ENCODE data around the gene CHERP.
"Not testable (repeated sequence)": the region's sequence is repeated elsewhere in the genome, so short reads cannot be mapped to it uniquely, and the experiment has no call there.

Gene CHERP

DNA sequence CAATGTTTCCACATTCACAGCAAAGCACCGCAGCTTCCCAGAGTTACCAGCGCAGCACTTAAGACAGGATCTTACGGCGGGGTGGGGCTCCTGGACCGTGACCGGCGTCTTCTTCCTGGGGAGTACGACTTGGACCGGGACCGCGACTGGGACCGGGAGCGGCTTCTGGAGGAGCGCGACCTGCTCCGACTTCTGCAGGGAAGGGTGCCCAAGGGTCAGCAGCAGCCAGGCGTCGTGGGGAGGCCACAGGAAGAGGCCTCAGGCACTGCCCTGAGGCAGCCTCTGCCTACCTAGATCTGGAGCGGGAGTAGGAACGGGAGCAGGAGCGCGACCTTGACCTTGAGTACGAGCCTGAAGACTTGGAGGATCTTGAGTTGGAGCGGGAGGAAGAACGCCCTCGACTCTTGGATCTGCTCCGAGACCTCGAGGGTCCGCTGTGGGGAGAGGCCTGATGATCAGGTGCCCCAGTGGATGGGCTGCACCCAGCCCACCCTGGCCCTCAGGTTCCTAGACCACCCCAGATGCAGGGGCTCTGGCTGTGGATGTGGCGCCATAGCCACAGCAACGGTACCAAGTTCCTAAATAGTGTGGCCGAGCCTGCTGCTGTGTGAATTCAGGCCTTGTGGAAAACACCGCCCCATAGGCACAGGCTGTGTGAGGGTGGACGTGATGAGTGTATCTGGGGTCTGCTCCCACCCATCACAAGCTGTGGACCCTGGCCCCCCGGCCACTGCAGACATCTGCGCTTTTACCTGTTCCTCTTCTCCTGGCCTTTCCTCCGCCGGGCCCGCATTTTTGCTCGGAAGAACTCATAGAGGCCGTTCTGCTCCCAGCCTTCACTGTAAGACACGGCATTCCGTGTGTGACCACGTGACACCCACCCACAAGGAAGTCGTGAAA, 21.9 kb downstream of the CHERP start:
- FAIRE-seq (no peak), DNase-seq (ENCODE audit: low spot score) (no peak)

DNA sequence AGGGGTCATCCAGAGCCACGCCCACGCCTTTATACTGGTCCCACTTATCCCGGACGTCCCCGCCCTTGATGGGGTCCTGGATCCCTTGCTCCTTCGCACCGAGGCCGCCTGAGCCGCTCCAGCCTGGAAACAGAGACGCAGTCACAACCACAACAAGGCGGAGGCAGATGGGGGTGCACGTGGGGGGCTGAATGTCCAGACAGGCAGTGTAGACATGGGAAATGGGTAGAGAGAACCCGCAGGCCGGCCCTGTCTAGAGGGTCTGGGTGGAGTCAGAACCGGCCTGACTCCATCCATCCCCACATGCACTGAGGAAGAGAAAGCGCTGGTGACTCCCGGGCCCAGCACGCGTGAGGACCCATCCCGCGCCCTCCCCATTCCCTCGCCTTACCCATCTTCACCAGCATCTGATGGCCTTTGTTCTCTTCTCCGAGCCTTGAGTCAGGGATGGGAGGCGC, 23.0 kb downstream of the CHERP start:
- no peak for FAIRE-seq
- DNase-seq (ENCODE audit: low spot score) = no peak

DNA sequence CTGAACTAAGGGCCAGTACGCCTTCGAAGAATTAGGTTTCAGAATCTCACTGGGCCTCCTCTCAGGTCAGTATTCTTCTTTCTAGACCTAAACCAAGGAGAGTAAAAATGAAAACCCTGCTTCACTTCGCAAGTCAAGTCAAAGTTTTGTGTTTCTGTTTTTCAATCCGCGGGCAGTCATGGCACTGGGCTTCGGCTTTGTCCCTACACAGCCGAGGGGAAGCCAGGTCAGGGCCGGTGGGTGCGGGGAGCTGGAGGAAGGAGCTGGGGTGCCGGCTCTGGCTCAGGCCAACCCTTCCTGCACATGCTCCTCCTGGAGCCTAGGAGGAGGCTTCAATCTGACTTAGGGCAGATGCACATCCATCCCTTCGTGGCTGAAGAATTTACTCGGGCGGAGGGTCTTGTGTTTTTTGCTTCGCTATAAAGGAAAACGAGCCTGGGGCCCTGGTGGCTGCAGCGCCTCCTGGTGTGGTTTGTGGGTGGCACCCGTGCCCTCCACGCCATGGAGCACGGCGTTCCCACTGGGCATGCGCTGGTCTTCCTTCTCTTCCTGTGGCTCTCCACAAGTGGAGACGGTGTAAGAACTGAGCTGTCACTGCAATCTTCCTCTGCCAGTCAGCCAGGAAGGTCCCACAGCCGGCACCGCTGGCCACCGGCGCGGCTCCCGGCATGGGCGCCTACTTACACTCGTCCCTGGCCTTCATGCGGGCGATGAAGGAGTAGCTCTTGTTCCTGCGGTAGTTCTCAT, 23.6 kb downstream of the CHERP start:
- no peak for FAIRE-seq
- no peak for DNase-seq (ENCODE audit: low spot score)

DNA sequence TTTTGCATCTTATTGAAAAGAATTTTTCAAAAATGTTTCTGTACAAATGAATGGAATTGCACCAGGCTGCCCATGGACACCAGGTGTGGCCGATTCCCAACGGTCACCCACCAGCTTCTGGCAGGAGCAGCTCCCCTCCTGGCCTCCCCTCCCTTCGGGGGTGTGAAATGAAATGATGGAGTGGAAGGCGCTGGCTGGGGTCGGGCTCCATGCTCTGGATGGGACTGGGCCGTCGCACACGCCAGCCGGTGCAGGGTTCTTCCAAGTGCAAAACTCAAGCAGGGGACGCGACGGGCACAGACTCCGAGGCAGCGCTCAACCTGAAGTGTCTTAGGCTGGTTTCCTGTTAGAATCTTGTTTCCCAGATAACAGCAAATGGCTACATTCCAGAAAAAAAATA, 24.2 kb downstream of the CHERP start:
- DNase-seq (ENCODE audit: low spot score) (no peak), FAIRE-seq (no peak)

DNA sequence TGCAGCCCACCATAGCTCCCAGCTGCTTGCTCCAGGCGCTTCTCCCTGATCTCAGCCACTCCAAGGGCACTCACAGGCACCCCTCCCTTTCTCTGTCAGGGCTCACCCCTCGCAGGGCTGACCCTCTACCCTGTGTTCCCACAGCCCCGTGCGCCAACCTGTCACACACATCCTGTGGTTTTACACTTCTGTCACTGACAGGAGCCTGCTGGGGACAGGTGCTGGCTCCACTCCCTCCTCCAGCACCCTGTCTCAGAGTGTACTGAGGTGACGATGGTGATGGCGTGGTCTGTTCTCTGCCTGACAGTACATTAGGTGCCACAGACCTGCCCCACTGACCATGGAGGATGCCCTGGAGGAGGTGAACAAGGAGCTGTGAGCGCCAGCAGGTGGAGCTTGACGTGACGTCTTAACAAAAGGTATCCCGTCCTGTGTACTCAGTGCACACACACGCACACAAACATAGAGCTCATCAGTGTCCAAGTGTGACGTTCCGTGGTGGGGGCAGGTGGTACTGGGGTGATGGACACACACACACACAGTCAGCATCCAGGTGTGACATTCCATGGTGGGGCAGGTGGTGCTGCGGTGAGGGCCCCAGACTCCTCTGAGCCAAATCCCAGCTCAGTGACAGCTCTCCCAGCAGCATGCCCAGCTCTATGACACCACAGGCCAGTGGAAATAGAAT, 25.2 kb downstream of the CHERP start:
- FAIRE-seq (no peak), DNase-seq (ENCODE audit: low spot score) (no peak)

DNA sequence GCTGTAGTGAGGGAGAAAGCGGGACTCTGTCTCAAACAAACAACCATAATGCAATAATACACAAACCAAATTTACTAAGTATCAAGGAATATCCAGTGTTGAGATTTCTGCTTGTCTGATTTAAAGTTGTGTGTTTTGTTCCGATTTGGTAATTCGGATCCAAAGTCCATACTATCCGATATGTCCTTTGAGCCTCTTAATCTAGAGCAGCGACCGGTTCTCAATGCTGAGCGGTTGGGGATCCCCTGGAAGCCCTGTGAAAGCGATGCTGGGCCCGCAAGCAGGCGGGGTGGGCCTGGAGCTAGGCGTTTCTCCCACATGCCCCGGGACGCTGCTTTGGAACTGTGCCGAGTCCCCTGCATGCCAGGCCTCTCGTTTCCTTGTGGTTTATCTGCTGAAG, 25.9 kb downstream of the CHERP start:
- DNase-seq (ENCODE audit: low spot score) = no peak
- FAIRE-seq = no peak

DNA sequence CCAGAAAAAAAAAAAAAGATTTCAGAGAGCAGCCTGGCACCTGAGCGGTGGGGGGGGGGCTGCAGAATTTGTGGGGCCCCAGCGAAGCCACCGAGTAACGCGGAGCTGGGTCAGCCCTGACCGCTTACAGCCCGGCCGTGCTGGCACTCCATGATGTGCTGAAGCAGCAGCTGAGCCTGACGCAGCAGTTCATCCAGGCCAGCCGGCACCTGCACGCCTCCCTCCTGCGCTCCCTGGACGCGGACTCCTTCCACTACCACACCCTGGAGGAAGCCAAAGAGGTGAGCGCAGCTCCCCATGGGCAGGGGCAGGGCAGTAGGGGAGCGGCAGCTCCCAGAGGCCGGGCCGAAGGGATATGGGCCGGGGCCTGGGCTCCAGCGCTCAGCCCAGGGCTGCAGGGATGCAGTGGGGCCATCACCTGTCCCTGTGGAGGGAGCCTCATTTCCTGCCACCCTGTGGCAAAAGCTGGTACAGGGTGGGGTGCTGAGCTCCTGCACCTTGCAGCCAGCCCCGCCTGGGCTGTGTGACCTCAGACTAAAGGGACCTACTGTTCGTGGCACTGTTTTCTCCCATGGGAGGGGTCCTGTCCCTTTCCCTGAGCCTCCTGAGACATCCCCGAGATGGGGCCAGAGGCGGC, 27.7 kb downstream of the CHERP start:
- no peak for FAIRE-seq
- DNase-seq (ENCODE audit: low spot score) = no peak

DNA sequence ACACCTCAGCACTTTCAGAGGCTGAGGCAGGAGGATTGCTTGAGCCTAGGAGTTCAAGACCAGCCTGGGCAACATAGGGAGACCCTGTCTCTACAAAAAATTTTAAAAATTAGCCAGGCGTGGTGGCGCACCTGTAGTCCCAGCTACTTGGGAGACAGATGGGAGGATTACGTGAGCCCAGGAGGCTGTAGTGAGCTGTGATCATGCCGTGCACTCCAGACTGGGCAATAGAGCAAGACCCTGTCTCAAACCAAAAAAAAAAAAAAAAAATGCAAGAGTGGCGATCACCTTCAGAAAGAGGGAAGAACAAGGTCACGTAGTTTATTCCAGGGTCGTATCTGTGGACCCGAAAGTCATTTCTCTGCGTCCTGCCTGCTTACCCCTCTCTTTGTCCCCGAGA, 29.6 kb downstream of the CHERP start:
- FAIRE-seq; DNase-seq (ENCODE audit: low spot score): not testable (repeated sequence)

DNA sequence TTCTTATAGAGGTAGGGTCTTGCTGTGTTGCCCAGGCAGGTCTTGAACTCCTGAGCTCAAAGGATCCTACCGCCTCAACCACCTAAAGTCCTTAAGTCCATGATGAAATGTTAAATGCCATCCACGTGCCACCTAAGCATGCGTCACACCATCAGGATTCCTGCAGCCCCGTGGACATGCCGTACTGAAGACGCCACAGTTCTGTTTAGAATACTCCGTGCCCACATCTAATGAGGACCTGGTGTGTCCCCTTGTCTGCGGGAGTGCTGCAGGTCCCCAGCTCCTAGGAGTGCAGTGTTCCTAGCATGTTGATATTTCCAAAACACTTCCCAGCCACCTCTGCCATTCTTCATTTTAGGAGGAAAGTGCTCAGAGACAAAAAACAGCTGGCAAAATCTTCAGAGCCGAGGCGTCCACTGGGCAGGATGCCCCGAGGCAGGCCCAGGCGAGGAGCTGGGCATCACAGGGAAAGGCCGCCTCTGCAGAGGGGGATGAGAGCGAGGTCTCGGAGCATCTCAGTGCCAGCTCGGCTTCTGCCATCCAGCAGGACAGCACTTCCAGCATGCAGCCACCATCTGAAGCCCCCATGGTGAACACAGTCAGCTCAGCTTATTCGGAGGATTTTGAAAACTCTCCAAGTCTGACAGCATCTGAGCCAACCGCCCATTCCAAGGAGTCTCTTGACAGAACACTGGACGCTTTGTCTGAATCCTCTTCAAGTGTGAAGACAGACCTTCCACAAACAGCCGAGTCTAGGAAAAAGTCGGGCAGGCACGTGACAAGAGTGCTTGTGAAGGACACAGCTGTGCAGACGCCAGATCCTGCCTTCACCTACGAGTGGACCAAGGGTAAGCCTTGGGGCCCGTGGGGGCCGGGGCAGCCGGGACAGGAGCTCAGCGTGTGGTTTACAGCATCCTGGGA, 32.8 kb downstream of the CHERP start:
- DNase-seq (ENCODE audit: low spot score) = no peak
- no peak for FAIRE-seq

DNA sequence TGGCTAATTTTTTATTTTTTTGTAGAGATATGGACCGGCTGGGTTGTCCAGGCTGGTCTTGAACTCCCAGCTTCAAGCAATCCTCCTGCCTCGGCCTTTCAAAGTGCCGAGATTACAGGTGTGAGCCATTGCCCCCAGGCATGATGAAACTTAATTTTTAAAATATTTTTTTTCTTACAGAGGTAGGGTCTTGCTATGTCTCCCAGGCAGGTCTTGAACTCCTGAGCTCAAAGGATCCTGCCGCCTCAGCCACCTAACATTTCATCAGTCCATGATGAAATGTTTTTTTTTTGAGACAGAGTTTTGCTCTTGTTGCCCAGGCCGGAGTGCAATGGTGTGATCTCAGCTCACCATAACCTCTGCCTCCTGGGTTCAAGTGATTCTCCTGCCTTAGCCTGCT, 33.7 kb downstream of the CHERP start:
- FAIRE-seq = no peak
- no peak for DNase-seq (ENCODE audit: low spot score)

DNA sequence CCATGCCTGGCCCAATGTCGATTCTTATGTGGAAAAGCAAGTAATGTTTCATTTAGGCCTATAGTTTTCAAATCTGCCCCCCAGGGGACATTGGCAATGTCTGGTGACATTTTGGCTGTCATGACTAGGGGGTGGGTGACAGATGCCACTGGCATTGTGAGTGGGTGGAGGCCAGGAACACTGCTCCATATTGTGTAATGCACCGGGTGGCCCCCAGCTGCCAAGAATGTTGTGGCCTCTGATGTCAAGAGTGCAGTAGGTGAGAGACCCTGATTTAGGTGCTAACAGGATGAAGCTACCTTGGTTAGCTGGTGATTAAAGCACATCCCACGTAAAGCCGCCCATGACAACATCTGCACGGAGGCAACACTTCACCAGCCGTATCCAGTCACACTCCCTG, 35.3 kb downstream of the CHERP start:
- no peak for FAIRE-seq
- no peak for DNase-seq (ENCODE audit: low spot score)

DNA sequence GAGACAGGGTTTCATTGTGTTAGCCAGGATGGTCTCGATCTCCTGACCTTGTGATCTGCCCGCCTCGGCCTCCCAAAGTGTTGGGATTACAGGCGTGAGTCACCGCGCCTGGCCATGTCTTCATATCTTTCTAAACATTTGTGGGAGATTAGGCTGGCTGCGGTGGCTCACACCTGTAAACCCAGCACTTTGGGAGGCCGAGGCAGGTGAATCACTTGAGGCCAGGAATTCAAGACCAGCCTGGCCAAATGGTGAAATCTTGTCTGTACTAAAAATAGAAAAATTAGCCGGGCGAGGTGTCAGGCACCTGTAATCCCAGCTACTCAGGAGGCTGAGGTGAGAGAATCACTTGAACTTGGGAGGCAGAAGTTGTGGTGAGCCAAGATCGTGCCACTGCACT, 36.1 kb downstream of the CHERP start:
- DNase-seq (ENCODE audit: low spot score); FAIRE-seq: not testable (repeated sequence)

DNA sequence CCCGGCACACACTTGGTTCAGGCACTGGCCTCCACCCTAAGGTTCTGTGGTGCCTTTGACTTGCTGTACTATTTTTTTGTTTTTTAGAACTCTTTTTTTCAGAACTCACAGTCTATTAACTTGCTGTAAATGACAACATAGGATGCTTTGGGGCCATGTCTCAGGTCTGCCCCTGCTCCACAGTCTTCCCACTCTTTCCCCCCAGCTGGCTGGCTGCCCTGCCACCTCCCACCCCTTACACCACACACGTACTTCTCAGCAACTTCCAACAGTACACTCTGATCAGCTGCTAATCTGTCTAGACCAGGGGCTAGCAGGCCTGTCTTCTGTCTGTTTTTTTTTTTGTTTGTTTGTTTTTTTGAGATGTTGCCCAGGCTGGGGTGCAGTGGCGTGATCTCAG, 38.0 kb downstream of the CHERP start:
- FAIRE-seq = no peak
- DNase-seq (ENCODE audit: low spot score) = no peak

DNA sequence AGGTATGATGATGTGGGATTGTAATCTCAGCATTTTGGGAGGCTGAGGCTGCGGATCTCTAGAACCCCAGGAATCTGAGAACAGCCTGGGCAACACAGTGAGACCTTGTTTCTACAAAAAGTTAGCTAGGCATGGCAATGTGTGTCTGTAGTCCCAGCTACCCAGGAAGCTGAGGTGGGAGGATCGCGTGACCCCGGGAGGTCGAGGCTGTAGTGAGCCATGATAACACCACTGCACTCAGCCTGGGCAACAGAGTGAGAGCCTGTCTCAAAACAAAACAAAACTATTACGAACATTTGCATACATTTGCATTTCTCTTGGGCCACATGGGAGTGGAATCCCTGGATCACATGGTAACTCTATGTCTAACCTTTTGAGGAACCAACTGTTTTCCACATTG, 44.4 kb downstream of the CHERP start:
- FAIRE-seq = no peak
- no peak for DNase-seq (ENCODE audit: low spot score)

DNA sequence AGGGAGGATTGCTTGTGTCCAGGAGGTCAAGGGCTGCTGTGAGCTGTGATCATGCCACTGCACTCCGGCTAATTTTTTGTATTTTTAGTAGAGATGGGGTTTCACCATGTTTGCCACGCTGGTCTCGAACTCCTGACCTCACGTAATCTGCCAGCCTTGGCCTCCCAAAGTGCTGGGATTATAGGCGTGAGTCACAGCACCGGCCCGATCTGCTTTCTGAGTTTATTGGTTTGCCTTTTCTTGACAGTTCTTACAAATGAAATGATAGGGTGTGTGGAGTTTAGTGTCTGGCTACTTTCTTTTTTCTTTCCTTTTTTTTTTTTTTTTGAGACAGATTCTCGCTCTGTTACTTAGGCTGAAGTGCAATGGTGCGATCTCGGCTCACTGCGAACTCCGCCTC, 45.2 kb downstream of the CHERP start:
- DNase-seq (ENCODE audit: low spot score) (no peak), FAIRE-seq (no peak)

DNA sequence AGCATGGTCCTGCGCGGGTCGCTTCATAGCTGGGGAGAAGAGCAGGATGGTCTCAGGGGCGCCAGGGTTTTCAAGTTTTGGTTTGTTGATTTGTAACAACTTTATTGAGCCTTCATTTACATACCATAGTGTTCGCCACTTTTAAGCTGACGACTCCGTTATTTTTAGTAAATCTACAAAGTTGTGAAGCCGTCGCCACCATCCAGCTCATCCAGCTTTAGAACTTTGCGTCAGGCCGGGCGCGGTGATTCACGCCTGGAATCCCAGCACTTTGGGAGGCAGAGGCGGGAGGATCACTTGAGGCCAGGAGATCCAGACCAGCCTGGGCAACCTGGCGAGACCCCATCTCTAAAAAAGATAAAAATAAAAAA, 45.6 kb downstream of the CHERP start:
- DNase-seq (ENCODE audit: low spot score) = no peak
- no peak for FAIRE-seq

DNA sequence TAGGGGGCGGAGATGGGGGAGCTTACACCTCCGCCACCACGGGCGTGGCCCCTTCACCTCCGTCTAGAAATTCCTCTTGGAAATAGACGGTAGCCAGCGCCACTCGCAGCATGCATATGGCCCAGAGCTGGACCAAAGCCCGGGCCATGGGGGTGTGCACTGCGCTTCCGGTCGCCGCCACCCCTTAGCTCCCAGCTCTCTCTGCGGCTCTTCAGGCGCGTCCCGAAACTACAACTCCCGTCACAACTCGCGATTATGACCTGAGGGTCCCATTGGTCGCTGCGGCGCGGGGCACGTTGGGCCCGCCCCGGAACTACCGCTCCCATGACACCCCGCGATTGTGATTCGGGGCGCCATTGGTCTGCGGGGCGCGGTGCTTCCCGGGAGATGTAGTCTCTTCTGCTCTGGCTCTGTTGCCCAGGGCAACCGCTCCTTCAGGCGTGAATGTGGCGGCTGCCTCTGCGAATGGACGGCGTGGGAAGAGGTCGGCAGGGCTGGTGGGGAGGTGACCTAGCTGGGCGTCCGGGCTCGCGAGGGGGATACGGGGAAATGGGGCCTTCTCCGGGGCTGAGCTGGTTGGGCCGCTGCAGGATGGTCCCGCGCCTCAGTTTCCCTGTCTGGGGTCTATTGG, 46.1 kb downstream of the CHERP start, which contains the start of the genes C19orf44 and CALR3:
TSS of gene C19orf44 (plus strand) at position 413 of the 631 bp plus-strand sequence. CDS start 4,399 bp downstream, outside the sequence.
TSS of gene CALR3 (minus strand) at position 186 of the 631 bp plus-strand sequence. CDS start at position 148, 38 bp downstream.
- no peak for FAIRE-seq

DNA sequence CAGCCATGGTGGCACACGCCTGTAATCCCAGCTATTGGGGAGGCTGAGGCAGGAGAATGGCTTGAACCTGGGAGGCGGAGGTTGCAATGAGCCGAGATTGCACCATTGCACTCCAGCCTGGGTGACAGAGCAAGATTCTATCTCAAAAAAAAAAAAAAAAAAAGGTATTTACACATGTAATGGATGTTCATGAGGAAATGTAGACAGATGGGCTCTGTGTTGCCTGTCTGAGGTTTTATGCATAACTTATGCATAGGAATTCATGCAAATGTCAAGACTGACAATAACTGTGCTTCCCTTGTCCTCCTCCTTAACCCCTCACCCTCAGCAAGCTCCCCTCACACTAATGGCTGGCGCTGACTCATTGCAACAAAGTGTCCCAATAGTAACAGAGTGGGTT, 55.8 kb downstream of the CHERP start:
- DNase-seq (ENCODE audit: low spot score) = not testable (repeated sequence)

More for the DNA sequence above, 46.1 kb downstream of the CHERP start, which contains the start of the genes C19orf44 and CALR3:
- DNase-seq (ENCODE audit: low spot score) = peak; percentile 93

DNA sequence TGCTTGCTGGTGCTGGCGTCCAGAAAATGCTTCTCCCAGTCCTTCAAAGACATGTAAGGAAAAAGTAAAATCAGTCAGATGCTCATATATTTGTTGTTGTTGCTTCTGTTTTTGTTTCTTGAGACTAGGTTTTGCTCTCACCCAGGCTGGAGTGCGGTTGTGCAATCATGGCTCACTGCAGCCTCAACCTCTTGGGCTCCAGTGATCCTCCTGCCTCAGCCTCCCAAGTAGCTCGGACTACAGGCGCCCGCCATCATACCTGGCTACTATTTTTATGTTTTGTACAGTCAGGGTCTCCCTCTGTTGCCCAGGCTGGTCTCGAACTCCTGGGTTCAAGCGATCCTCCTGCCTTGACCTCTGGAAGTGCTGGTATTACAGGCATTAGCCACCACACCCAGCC, 59.5 kb downstream of the CHERP start:
- no peak for DNase-seq (ENCODE audit: low spot score)
- FAIRE-seq = no peak

More for the DNA sequence above, 55.8 kb downstream of the CHERP start:
- FAIRE-seq = not testable (repeated sequence)

DNA sequence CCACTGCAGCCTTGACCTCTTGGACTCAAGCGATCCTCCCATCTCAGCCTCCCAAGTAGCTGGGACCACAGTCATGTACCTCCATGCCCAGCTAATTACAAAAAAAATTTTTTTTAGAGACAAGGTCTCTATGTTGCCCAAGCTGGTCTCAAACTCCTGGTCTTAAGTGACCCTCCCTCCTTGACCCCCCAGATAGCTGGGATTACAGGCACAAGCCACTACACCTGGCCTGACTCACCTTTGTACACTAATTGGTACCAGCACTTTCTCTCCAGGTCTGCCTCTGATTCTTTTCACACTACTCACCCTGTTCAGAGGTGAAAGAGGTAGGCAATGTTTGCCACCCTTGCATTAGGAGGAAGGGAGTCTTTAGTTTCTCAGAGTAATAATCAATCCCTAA, 64.9 kb downstream of the CHERP start:
- no peak for DNase-seq (ENCODE audit: low spot score)
- FAIRE-seq = no peak
